Measurements from ENCODE around the gene HAGHL. TPM values are rescaled to one million over a fixed set of nuclear protein-coding genes. Genes with fewer than 3 reads are reported as not detected.

HAGHL gene
- total and polyA plus RNA-seq, 3 donors from 2014 or later, result 7.2 to 13.7 (median 9.9) TPM

DNA sequence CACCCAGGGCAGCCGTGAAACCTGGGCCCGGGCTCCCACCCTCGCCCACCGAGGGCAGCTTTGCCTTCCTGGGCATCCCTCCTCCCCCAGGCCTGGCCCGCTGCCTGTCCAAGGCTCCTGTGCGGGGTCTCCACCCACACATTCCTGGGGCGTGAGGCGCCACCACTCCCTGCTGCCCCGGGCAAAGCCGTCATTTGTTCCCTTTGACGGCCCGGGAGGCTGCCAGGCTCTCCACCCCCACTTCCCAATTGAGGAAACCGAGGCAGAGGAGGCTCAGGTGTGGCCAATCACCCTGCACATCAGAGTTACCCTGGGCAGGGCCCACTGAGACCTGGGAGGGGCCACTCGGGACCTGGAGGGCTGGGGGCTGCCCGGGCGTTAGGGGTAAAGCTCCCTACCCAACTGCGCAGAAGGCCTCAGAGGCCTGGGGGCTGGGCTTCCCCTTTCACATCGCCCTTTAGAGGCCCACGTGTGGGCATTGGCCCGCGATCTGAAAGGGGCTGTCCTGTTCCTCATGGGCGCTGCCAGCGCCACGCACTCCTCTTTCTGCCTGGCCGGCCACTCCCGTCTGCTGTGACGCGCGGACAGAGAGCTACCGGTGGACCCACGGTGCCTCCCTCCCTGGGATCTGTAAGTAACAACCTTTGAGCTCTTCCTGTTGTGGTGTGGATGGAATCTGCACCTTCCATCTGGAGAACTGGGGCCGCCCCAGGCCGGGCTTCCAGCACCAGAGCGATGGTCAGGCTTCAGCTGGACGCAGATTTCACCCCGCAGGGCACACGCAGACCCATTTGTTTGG, 33.8 kb downstream of the HAGHL start, which contains the start of gene MSLN:
TSS of gene MSLN (plus strand) at position 190 of the 799 bp plus-strand sequence. CDS start 1,947 bp downstream, outside the sequence.
- TF ChIP-seq, protein P1, sequence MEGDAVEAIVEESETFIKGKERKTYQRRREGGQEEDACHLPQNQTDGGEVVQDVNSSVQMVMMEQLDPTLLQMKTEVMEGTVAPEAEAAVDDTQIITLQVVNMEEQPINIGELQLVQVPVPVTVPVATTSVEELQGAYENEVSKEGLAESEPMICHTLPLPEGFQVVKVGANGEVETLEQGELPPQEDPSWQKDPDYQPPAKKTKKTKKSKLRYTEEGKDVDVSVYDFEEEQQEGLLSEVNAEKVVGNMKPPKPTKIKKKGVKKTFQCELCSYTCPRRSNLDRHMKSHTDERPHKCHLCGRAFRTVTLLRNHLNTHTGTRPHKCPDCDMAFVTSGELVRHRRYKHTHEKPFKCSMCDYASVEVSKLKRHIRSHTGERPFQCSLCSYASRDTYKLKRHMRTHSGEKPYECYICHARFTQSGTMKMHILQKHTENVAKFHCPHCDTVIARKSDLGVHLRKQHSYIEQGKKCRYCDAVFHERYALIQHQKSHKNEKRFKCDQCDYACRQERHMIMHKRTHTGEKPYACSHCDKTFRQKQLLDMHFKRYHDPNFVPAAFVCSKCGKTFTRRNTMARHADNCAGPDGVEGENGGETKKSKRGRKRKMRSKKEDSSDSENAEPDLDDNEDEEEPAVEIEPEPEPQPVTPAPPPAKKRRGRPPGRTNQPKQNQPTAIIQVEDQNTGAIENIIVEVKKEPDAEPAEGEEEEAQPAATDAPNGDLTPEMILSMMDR (IDR thresholded peaks at IDR 0.05), result no peak
- TF ChIP-seq POLR2A (IDR thresholded peaks at IDR 0.05), result no peak
- no peak for DNase-seq
- Histone ChIP-seq H3K27ac (no peak within 1 kb of the TSS), H3K9me3 (no peaks in the 10 kb centered on the region), H3K4me3 (no peak within 1 kb of the TSS), H3K4me1 (no peaks in the 10 kb centered on the region), H3K36me3 (ENCODE audit: low read depth, missing control alignments) (no peaks in the 10 kb centered on the region), H3K27me3 (no peaks in the 10 kb centered on the region)
- intact Hi-C loops (cut with DNase I; ENCODE audit: low total_unique reads), result no loop called here
- WGBS, 2 donors, result 60 to 75% methylated on average over 14 to 31 of the region's 37 CpGs

DNA sequence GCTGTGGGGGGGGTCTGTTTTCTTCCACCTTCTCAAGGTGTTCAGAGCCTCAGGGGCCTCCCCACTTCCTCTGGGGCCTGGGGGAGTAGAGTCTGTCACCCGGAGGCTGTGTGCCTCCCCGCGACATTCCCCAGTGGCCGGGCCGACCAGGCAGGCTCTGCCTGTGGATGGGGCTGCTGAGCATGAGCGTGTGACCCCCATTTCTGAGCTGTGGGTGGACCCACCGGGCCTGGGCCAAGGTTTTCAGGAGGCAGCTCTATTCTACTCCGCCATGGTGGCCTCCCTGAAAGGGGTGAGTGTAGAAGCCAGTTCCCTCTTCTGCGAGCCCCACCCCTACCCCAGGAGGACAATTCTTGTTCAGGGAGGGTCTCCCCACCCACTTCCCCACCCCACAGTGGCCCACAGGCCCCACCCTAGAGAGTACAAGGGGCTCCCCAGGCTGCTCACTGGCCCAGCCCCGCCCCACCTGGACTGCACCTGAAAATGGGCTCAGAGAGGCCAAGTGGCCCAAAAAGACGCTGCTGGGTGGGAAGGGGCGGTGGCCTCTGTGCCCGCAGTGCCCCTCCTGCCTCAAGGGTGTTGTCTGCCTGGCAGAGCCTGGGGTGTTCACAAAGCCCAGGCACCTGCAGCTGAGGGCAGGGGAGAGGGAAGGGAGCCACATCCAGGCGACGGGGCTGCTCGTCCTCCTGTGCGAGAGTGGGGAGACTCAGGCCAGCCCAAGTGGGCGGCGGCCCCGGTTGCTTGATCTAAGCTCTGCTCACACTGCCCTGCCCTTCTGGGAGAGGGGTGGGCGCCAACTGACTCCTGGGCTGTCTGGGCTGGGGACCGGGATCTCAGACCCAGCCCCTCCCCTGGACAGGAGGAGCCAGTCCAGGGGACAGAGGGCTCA, 35.0 kb downstream of the HAGHL start:
- H3K4me3 ChIP-seq, result no peak overlapping the region
- TF ChIP-seq, protein P1 (IDR thresholded peaks at IDR 0.05), result no peak
- no peak for TF ChIP-seq POLR2A (IDR thresholded peaks at IDR 0.05)
- no peaks in the 10 kb centered on the region for H3K36me3 ChIP-seq (ENCODE audit: low read depth, missing control alignments)
- no peaks in the 10 kb centered on the region for H3K27me3 ChIP-seq
- WGBS, 2 donors, result 79 to 86% methylated on average over 6 to 22 of the region's 22 CpGs
- intact Hi-C loops (cut with DNase I; ENCODE audit: low total_unique reads), result no loop called here
- H3K4me1 ChIP-seq, result no peaks in the 10 kb centered on the region
- DNase-seq, result no peak
- no peaks in the 10 kb centered on the region for H3K9me3 ChIP-seq
- no peak overlapping the region for H3K27ac ChIP-seq

DNA sequence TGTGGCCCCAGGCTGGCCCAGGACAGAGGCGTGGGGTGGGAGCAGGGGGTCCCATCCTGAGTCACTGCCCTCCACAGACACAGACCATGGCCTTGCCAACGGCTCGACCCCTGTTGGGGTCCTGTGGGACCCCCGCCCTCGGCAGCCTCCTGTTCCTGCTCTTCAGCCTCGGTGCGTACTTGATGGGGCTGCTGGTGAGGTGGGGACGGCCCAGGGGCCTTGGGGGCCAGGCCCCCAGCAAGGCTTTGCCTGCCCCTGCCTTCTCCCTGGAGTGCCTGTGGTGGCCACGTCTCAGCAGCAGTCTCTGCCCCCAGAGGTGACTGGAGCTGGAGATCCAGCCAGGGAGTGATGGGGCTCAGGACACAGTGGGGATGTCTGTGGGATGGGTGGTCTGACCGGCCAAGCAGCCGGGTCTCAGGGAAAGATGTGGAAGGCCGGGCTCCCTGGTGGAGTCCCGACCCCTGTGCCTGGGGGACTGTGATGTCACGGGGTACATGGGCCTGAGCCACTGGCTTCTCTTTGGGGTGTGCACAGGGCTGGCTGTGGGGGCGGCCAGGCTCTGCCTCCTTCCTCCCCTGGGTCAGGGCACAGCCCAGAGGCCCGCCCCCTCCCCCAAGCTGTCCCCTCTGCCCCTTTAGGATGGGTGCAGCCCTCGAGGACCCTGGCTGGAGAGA, 35.8 kb downstream of the HAGHL start:
- no peak overlapping the region for H3K4me3 ChIP-seq
- intact Hi-C loops (cut with DNase I; ENCODE audit: low total_unique reads), result no loop called here
- no peaks in the 10 kb centered on the region for H3K27me3 ChIP-seq
- no peaks in the 10 kb centered on the region for H3K9me3 ChIP-seq
- 83 to 100% methylated on average over 1 to 17 of the region's 17 CpGs for WGBS, 2 donors
- DNase-seq, result no peak
- no peak overlapping the region for H3K27ac ChIP-seq
- no peaks in the 10 kb centered on the region for H3K36me3 ChIP-seq (ENCODE audit: low read depth, missing control alignments)
- no peaks in the 10 kb centered on the region for H3K4me1 ChIP-seq
- TF ChIP-seq POLR2A (IDR thresholded peaks at IDR 0.05), result no peak
- TF ChIP-seq, protein P1 (IDR thresholded peaks at IDR 0.05), result no peak

DNA sequence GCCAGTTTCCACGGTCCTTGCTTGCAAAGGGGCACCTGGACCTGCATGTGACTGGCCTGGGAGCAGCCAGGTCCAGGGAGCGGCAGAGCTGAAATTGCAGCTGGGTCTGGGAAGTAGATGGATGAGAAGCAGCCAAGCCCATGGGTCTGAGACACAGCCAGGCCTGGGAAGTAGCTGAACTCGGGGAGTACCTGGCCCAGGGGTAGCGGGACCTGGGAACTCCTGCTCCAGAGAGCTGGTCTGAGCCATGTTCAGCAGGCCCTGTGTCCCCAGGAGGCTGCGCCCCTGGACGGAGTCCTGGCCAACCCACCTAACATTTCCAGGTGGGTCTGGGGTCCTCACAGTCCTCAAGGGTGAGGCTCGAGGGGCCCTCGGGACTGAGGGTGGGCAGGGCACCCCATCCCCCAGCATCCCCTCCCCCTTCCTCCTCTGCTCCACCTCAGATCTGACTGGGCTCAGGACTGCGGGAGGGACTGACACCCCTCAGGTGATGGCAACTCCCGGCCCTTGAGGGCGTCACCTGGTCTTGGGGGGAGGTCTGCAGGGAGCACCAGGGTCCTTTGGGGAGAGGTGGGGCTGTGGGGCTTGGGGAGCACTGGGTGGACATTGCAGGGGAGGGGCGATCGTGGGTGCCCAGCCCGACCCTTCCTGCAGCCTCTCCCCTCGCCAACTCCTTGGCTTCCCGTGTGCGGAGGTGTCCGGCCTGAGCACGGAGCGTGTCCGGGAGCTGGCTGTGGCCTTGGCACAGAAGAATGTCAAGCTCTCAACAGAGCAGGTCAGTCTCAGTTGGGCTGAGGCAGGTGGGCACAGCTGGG, 36.7 kb downstream of the HAGHL start:
- H3K4me1 ChIP-seq, result no peaks in the 10 kb centered on the region
- DNase-seq, result no peak
- 69 to 77% methylated on average over 7 to 16 of the region's 21 CpGs for WGBS, 2 donors
- no peaks in the 10 kb centered on the region for H3K36me3 ChIP-seq (ENCODE audit: low read depth, missing control alignments)
- H3K4me3 ChIP-seq, result no peak overlapping the region
- no peak for TF ChIP-seq POLR2A (IDR thresholded peaks at IDR 0.05)
- TF ChIP-seq, protein P1 (IDR thresholded peaks at IDR 0.05), result no peak
- no peak overlapping the region for H3K27ac ChIP-seq
- H3K27me3 ChIP-seq, result no peaks in the 10 kb centered on the region
- no peaks in the 10 kb centered on the region for H3K9me3 ChIP-seq
- intact Hi-C loops (cut with DNase I; ENCODE audit: low total_unique reads), result no loop called here
